GM18511 (cell line): ENCODE results near the gene CFAP99.
"Not testable (repeated sequence)": the region's sequence is repeated elsewhere in the genome, so short reads cannot be mapped to it uniquely, and the experiment has no call there.

ENCODE experiments used
- ATAC-seq: cut with Tn5 transposase; IDR thresholded peaks from one replicate; pipeline ENCODE4 v1.9.1; 2021; ENCODE audit warnings: mild to moderate bottlenecking, moderate library complexity; ENCODE audit not compliant: unreplicated experiment

The CFAP99 gene

DNA sequence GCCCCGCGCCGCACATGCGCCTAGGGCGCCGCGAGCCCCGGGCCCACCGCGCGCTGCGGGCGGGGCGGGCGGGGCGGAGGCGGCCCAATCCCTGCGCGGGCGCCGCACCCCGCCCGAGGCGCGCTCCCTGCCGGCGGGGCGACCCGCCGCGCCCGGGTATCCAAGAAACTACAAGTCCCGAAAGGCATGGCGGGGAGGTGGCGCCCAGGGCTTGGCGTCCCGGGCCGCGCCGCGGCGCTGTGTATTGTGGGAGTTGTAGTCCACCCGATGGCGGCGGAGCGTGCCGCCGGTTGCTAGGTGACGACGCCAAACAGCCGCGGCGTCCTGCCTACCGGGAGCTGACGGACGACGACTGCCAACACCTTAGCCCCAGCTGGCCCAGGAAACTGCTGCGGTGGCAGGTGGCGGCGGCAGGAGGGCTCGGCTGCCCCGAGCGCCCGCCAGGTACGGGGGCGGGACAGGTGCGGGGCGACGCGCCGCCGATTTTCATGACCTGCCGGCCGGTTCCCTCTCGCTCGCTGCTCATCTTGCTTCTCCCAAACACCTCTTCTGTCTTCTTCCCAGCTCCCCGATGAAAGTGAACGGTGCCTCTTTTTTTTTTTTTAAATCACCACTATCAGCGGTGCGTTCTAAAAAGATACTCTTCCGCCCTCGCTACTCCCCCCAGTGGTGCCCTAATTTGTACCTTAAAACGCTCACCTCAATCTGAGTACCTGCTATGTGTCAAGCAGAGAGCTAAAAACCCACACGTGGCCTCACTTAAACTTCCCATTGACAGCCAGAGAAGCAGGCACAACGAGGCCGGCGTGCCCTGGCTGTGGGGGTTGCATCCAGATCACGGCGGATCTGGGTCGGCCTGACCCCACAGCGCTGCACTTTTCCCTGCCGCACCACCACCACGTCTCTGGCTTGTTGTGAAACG, at the start of gene CFAP99:
CFAP99 (plus strand) TSS at position 306 of the 922 bp plus-strand sequence.
- peak; percentile 82 for ATAC-seq

- no peak for ATAC-seq
Measured at GRCh38 chr4:2370597-2371320, 48.0 kb upstream of the CFAP99 start.

- no peak for ATAC-seq
Measured at GRCh38 chr4:2371765-2372487, 46.8 kb upstream of the CFAP99 start.

- no peak for ATAC-seq
Measured at GRCh38 chr4:2372488-2373030, 46.2 kb upstream of the CFAP99 start.

DNA sequence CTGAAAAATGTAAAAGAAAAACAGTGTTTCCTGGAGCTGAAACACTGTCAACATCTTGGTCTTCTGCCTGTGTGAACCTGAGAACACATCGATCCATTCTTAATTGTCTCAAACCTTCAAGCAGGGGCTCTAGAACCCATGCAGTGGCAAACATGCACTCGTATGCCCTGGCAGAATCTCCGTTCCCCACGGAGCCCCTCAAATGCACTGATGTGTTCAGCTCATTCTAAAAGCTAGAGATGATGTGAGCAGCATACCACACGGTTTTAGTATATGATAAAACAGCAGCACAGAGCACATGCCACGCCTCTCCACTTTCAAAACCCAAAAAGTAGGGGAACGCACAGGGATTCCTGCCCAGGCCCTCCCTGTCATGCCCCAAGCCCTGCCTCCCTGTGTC, 45.2 kb upstream of the CFAP99 start:
- no peak for ATAC-seq

DNA sequence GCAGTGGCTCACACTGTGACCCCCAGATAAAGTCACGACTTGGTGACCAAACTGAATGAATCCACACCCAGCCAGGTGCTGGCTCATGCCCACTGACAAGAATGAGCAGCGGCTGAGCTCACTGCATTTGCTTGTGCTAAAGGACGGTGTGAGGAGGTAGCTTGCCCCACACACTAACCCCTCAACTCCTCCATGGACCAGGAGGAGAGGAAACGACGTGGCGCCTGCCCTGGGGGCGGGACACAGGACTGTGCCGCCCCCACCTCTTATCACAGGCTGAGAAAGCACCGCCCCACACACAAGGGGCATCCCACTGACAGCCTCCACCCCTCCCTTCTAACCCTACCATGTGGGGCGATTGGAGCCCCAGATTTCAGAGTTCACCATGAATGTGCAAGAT, 43.3 kb upstream of the CFAP99 start:
- no peak for ATAC-seq

GRCh38 chr4:2377241-2377640, 41.5 kb upstream of the CFAP99 start:
- no peak for ATAC-seq

GRCh38 chr4:2378401-2378800, 40.4 kb upstream of the CFAP99 start:
- ATAC-seq = no peak

DNA sequence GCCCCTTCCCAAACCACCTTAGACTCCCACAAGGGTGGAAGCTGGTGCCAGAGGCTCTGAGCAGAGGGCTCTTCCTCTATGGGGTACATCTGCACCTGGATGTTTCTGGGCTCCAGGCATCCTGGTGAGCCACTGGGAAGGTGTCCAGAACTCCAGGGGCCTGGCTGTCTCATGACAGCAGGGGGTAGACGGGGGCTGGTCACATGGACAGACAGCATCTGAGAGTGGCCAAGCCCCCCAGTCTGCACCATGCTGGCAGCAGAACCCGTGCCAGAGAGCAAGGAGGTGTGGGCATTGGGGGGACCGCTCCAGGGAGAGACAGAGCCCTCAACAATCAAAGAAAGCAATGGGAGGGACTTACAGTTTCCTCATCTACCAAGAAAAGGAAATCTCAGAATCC, 39.9 kb upstream of the CFAP99 start:
- ATAC-seq = no peak

GRCh38 chr4:2380589-2380988, 38.2 kb upstream of the CFAP99 start:
- ATAC-seq = not testable (repeated sequence)

DNA sequence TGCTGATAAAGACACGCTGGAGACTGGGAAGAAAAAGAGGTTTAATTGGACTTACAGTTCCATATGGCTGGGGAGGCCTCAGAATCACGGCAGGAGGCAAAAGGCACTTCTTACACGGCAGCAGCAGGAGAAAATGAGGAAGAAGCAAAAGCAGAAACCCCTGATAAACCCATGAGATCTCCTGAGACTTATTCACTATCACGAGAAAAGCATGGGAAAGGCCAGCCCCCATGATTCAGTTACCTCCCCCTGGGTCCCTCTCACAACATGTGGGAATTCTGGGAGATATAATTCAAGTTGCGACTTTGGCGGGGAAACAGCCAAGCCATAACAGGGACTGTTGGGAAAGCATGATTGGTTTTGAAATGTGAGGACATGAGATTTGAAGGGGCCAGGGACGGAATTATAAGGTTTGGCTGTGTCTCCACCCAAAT, 36.0 kb upstream of the CFAP99 start:
- ATAC-seq = not testable (repeated sequence)

DNA sequence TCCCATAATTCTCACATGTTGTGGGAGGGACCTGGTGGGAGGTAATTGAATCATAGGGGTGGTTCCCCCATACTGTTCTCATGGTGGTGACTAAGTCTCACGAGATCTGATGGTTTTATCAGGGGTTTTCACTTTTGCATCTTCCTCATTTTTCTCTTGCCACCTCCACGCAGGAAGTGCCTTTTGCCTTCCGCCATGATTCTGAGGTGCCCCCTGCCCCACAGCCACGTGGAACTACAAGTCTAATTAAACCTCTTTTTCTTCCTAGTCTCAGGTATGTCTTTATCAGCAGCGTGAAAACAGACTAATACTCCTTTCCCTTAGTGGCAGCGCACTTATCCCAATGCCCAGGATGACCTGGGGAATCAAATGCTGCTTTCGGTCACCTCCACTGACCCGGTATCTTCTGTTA, 35.5 kb upstream of the CFAP99 start:
- not testable (repeated sequence) for ATAC-seq

DNA sequence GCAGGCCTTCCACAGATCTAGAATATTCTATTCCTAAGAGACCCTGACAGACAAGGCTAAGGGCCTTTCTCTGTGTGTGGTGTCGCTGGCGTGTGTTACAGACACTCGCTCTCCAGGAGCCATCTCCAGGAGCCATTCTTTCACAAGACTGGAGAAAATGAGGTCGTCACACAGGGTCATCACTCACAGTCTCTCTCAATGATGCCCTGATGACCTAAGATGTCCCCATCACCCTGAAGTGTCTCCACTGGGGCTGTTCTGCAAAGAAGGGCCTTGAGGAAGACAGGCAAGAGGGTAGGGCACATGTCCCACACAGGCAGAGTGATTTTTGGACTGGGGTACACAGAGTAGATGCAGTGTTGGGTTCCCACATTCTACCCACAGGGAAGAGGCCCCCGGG, 35.0 kb upstream of the CFAP99 start:
- no peak for ATAC-seq

DNA sequence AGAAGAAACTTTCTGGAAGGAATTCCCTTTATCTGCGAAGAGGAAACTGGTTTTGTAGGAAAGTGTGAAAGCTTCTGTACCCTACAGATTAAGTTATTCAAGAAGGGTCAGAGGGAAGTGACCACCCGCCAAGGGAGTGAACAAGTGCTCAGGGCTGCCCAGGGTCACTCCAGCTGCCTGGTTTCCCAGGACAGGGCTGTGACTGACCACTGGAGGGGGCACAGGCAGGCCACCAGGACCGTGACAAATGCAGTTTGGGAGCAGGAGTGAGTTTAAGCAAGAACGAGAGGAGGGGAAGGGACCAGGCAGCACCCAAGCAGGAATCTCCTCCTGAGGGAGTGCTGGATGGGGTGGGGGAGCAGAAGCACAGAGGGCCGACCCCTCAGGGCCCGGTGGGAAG, 34.5 kb upstream of the CFAP99 start:
- no peak for ATAC-seq

DNA sequence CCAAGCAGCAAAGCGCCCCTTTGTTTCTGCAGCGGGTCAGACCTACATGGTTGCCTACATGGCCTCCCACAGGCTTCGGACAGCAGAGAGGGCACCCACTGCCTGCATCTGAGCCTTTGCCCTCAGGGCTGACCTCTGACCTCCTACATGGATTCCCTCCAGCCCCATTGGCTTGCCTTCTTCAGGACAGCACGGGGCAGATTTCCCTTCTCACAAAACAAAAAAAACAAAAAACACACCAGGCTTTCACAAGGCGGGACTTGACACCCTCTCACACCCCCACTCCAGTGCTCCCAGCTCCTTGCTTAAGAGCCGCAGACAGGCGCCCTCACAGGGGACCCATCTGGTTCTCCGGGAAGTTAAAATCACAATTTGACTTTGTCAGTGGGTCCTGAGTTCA, 33.2 kb upstream of the CFAP99 start:
- no peak for ATAC-seq

- ATAC-seq = no peak
Measured at GRCh38 chr4:2386717-2387116, 32.0 kb upstream of the CFAP99 start.

DNA sequence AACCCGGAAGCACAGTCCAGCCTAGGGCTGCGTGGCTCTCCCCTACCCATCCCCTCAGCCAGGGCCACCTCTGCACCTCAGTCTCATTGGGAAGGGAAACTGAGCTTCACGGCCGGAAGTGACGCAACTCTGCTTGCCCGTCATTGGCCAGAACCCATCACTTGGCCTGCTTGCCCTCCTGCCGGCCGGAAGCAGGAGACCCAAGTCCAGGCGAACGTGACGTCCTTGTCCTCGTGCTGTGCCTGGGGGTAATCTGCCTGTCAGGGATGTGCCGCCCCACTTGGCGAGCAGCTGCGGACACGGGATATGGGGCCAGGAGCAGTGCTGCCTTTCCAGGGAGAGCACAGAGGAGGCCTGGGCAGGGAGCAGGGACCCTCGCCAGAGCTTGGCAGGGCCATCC, 31.5 kb upstream of the CFAP99 start:
- ATAC-seq = no peak

DNA sequence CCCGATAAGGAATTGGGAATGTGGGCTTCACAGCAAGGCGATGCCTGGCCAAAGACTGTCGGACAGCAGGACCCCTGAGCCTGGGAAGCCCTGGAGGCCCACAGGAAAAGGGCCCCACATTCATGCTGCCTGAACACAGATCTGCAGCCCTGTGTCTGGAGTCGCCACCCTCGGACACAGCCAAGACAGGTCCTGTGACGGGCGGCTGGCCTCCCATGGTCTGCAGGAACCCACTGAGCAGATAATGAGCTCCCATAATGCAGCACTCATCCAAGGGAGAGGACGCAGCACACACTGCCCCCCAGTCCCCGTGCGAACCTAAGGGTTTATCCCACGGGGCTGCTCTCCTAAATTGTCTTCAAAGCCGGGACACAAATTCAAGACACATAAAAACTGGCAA, 30.9 kb upstream of the CFAP99 start:
- no peak for ATAC-seq

DNA sequence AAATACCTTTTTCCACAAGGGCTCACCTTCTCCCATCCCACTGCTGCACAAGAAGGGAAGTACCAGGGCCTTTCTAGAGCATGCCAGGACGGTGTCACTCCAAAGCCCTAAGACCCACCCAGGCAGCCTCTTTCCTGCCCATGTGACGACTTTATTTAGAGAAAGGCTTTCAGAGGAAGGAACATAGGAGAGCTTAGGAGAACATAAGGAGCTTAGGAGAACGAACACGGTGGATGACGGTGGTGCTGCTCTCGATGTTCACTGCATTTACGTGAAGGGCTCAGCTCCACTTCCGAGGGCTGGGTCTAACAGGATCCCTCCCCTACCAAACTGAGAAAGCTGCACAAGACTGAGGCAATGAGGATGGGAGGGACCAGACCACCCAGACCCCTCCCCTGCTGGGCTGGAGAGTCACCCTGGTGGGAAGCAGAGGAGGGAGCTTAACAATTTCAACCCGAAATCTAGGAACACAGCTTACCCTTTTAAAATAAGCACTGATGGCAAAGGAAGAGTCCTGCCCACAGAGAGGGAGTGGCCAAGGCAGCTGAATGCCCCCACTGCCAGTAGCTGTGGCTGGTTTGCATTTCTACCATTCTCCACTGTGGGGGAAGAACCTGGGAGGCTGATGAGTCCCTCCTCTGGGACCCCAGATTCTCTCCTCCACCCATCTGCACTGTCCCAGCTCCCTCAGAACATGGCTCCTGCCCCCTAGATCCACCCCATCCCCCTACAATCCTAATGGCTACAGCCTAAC, 30.1 kb upstream of the CFAP99 start:
- ATAC-seq = no peak

- ATAC-seq = no peak
Measured at GRCh38 chr4:2389691-2390090, 29.1 kb upstream of the CFAP99 start.
